ENCODE measurements around the gene FCER1A.

FCER1A gene

DNA sequence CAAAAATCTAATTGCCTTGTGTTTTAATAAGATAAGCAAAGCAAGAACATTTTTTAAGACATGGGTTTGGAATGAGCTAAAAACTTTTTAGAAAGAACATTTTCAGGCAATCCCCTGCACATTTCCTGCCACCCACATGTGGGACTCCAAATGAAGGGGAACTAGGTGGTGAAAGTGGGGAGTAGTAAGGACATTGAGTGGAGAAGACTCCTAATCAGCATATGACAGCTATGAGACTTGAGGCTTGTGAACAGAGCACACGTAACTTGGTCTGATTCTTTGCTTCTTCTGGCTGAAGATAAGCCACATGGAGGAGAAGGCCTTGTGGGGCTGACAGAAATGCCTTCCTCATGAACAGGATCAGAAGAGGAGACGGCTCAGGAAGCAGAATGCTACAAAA, 50.3 kb downstream of the FCER1A start:
- no peak for DNase-seq
